DMS53 (cell line): ENCODE data around the gene EPHA10.

Experiments used
- DNase-seq: peaks from one replicate; lab custom pipeline; 2025; lab: John Stamatoyannopoulos, UW

Gene EPHA10

DNA sequence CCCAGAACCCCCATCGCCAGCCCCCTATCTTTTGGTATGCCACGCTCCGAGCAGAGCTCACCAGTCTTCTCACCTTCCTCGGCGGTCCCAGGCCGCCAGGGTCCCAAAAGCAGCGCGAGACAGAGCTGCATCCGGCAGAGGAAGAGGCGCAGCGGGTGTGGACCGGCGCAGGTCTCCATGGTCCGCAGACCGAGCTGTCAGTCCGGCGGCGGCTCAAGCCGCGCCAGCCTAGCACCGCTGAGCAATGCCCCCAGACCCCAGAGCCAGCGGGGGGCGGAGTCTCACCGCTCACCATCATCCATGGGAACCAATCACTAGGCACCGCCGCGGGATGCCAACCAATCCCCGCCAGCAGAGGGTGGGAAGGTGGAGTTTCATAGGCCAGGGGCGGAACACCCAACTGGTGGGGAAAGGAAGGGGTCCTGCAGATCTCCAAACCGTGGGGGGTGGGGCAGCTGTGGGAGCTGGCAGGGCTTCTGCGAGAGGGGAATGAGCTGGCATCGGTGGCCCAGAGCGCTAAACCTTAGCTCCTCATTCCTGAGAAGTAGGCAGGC lies at the start of gene EPHA10:
EPHA10 (minus strand) TSS at position 233 of the 554 bp plus-strand sequence; CDS start at position 179, 54 bp downstream.
- peak; percentile 72 for DNase-seq

DNA sequence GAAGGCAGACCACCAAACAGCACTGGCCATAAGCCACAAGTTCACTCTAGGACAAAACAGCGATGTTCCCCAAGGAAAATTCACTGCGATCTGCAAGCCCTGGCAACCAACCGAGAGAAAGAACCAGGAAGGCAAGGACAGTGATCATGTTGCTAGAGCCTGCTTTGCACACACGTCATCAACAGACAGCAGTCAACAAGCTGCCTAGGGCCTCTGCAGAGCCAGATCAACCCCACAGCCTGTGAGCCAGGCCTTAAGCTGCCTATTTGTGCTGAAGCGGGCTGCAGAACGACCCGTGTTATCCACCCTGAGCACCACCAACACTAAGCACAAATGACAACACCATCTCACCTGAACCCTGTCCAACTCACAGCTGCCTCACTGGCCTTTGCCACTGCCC lies 49.3 kb upstream of the EPHA10 start:
- DNase-seq: no peak

DNA sequence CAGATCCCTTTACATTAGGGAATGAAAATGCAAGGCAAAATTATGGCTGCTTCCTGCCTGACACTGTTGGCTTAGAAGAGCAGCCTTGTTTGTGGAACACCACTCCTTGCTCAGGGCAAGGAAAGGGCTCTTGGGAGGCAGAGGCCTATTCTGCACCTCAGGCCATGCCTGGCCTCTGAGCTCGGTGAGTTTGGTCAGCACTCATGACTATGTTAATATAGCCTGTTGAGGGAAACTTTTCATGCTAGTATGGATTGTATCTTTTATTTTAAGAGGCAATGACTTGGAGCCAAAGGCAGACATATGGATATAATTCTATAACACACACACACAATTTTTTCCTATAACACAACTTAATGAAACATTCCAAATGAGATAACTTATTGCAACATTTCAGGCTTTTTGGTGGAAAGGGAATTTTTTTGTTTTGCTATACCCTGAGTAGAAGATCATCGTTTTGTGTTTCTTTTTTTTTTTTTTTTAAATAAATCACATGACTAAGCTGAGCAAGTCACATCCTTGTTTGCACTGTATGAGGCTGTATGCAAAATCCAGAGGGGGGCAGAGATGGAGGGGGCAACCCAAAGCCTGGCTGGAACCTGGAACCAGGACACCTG lies 48.7 kb upstream of the EPHA10 start:
- no peak for DNase-seq

DNA sequence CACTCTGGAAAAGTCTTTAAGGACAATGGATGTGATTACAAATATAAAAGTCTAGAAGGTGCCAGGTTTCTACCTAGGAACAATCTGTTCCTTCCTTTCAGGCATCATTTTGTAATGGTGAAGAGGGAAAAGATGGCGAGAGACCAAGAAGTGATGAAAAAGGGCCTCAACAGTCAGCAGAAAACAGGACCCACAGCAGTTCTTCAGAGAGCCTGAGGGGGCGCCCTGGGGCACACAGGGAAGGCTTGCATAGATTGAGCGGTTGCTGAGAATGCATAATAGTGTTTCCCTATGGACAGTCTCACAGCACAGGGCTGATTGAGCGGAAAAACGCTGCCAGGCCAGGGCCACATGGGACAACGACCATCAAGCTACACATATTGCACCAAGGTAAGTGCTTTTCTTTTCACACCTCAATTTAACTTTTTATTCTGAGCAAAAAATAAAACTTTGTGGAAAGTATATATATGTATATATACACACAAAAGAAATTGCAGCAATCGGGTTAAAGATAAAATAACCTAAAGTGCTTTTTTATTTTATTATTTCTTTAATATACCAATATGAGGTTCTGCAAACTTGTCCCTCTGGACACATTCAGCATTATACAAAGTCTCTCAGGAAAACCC lies 46.2 kb upstream of the EPHA10 start:
- DNase-seq: peak; percentile 92

DNA sequence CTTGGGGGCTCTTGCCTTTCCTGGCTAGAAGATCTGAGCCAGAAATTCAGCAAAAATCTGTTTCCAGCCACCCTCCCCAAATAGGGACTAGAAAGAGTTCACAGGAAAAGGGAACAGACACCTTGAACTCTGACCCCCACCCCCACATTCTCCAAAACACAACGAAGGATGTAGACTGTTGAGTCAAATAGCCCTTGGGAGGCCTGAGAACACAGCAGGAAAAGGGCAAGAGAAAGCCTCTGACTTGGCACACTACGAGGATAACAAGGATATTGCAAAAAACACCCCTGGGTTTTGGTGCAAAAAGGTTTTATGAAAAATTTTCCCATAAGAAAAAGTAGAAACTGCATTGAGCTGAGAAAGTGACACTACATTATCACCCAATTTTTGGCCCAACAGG lies 45.0 kb upstream of the EPHA10 start:
- DNase-seq: no peak

DNA sequence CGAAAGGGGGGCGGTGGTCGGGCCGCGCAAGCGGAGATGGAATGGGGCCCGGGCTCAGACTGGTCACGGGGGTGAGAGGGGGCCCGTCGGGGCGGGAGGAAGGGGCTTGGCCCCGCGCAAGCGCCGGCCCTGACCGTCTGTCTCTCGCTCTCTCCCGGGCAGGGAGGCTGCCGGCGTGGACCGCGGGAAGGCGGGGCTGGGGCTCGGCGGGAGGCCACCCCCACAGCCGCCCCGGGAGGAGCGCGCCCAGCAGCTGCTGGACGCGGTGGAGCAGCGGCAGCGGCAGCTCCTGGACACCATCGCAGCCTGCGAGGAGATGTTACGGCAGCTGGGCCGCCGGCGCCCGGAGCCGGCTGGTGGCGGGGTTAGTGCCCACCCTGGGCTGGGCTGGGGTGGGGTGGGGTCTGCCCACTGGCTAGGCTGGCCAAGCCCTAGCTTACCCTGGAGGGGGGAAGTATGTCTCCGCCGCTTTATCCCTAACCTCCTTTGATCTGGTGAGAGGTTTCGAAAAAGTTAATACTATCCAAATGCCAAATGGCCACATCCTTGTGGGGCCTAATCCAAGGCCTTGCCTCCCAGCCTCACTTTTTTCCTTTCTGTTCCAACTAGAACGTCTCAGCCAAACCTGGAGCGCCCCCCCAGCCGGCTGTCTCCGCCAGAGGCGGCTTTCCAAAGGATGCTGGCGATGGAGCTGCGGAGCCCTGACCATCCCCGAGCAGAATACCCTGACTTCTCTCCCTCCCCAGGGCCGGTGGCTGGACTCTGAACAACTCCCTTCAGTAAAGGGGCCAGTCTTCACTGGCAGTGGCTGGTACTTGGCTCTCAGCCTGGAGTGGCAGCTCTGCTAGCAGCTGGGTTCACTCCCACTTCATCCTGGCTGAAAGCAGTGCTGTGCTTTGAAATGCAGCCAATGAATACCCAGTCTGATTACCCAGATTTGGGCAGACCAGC lies 43.7 kb upstream of the EPHA10 start:
- DNase-seq: peak; percentile 92

DNA sequence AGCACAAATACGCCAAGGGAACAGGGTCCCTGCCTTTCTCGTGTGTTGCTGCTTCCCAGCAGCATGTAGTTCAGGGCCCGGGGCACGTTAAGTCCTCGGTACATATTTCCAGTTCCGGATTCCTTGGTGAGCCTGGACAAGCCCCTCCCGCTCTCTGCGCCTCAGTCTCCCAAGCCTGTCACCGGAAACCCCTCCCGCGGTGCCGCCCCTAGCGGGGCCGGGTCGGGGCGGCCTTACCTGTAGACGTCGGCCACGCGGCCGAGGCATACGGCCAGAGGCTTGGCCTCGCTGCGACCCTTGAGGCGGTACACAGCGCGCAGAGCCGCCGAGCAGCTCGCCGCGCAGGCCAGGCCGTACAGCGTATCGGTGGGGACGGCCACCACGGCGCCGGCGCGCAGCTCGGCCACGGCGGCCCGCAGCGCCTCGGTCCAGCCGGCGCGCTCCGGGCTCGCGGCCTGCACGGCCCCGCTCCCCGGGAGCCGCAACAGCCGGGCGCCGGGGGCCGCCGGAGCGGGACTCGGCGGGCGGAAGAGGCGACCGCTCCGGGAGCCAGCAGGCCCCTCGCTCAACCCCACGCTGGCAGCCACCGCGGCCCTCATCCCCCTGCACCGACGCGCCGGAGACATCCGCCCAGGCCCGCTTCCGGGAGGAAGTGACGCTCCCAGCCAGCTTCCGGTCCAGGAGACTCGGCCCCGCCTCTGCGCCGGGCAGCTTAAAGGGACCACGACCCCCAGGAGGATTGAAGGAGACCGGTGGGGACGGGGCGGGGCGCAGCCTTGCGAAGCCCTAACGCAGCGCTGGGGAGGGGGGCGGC lies 42.8 kb upstream of the EPHA10 start, which contains the start of the genes C1orf122 and YRDC:
C1orf122 (plus strand) TSS at position 236 of the 814 bp plus-strand sequence. CDS start 615 bp downstream, outside the sequence.
YRDC (minus strand) TSS at position 654 of the 814 bp plus-strand sequence; CDS start at position 626, 28 bp downstream.
- DNase-seq: peak; percentile 97

DNA sequence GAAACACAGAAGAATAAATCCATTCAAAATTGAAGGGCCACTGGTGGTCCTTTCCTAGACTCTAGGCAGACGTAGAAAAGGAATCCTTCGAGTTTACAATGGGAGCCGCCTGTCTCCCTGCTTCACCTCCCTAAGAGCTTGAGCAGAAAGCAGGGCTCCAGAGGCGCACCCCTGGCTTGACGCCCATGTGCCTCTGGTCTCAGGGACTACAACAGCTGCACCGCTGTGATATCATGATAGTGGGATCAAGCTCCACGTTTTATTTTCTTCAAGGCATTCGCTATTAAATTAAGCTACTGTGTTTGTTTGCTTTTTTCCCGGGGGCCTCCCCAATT lies 42.3 kb upstream of the EPHA10 start:
- peak; percentile 67 for DNase-seq

DNA sequence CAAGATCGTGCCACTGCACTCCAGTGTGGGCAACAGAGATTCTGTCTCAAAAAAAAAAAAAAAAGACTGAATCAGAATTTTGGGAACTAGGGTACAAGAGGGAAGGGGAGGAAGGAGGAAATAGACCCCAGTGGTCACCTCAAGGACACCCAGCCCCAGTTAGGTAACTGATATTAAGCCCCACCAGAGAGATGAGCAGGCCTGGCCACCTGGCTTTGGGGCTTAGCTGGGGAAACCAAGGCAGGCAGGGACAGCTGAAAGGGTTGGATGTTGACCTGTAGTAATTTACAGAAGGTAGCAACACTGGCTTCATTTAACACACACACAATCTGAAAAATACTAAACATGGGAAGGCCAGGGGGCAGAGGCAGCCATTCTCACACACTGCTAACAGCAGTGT lies 37.5 kb upstream of the EPHA10 start:
- DNase-seq: no peak

DNA sequence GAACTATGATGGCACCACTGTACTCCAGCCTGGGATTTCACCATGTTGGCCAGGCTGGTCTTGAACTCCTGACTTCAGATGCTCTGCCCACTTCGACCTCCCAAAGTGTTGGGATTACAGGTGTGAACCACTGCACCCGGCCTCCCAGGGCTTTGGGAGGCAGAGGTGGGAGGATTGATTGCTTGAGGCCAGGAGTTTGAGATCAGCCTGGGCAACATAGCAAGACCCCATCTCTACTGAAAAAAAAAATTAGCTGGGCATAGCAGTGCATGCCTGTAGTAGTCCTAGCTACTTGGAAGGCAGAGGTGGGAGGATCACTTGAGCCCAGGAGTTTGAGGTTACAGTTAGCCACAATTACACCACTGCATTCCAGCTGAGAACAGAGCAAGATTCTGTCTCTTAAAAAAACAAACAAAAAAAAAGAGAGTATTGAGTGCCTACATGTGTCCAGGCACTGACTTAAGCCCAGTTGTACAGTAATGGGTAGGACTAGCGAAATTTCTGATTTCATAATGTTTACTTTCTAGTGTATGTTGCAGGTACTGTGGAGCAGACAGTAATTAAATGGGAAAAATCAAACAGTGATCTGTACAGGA lies 32.9 kb upstream of the EPHA10 start:
- DNase-seq: no peak

DNA sequence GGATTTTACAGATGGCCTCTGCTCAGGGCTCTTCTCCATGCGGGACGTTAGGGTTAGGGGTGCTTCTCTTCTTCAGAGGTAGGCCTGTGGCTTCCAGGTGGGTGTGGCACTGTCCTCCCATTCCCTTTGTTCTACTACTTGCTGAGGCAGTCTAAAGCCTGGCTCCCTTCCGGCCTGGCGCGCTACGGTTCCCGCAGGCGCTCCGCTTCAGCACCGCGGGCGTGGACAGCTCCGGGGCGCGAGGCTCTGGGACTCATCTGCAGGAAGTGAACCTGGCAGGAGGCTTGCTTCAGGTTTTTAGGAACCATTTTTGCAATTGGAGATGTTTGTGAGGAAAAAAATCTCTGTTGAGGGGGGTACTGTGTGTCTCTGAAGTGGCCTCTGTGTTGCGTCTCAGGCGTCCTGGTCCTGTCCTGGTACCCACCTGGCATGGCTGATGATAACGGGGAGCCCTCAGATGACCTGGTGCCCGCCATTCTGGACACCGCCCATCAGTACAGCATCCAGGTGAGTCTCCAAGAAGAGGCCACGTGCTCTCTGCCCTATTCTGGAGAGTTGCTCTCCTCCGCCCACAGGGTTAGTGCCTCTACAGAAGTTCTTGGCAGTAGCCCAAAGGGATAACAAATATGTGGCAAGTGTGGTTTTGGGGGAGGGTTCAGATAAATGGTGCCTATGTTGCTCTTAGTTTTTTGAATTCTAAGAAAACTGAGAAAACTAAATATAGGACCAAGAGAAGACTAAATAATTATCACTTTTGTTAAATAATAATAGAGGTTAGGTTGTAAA lies 30.6 kb upstream of the EPHA10 start:
- DNase-seq: peak; percentile 50

DNA sequence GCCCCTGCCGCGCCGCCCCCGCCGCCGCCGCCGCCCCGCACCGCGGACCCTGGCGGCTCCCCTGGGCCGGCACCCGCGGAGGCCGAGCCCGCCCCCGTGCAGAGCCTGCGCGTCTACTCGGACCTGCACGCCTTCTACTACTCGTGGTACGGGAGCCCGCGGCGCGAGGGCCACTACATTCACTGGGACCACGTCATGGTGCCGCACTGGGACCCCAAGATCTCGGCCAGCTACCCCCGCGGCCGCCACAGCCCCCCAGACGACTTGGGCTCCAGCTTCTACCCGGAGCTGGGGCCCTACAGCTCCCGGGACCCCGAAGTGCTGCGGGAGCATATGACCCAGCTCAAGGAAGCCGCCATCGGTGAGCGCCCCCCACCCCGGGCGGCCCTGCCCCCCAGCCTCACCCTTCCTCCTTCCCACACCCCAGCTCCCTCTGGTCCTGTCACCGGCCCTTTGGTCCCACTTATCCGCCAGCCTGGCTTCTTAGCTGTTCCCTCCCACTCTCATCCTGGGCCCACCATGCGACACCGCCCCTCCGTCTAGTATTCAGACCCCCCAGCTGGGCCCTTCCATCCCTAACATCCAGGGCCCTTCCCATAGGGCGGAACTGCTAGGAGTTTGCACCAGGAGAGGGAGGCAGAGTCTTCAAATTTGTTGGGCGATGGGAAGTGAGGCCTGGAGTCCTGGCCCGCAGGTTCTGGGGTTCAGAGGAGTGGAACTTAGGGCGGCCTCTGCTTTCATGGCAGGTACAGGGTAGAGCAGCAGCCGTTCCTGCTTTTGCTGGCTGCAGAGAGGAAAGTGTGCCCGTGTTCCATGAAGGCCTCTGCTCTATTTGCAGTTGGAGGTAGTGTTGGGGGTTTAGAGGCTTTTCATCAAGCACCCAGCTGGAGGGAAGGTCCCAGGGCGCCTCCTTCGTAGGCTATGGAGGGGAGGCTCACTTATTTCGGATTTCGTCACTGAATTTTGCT lies 29.7 kb upstream of the EPHA10 start:
- DNase-seq: peak; percentile 70

DNA sequence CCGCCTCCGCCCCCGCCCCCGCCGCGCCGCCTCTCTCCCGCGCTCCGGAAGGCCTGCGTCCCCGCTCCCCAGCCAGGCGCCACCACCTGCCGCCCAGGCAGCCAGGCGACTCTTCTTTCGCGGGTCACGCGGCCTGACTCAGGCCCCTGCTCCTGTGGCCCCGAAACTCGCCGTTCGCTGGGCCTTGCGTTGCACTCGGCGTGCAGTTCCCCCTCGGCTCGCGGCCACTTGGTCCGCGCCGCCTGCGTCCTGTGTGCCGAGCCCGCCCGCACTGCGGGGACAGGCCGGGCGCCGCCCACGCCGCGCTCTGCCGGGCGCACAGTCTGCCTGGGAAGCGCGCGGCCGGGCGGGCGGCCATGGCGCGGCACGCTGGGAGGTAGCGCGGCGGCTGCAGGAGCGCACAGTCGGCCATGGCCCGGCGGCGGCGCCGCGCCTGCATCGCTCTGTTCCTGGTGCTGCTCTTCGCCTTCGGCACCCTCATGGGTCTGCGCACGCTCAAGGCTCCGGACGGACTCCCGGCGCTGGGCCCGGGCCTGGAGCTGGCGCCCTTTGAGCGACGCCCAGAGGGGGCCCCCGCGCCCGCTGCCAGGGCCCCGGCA lies 29.0 kb upstream of the EPHA10 start, which contains the start of gene MANEAL:
MANEAL (plus strand) TSS at position 75 of the 599 bp plus-strand sequence; CDS start at position 411, 336 bp downstream.
- peak; percentile 89 for DNase-seq

DNA sequence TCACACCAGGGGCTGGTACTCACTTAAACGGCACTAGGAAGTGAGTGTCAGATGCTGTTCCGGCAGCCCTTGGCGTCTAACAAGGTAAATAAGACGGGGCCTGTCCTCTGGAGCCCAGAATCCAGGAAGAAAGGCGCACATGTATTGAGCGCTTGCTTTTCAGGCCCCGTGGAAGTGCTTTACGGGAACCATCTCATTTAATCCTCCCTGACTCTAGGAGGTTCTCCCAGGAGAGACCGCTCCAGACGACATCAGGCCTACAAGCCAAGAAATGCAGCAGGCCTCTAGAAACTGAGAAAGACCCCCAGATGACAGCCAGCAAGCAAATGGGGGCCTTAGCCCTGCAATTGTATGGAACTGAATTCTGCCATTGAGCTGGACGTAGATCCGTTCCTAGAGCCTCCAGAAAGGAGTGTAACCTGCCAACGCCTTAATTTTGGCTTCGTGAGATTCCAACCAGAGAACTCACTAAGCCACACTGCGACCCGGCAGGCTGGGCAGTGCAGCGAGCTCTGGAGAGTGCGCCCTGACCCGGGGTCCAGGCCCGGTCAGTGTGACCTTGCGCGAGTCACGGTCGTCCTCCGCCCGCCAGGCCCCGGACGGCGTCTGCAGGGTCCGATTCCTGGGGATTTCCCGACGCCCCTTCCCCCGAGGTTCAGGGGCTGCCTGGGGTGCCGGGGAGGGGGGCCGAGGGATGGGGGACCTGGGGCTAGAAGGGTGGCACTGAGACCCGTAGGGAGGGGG lies 28.2 kb upstream of the EPHA10 start:
- DNase-seq: peak; percentile 44

DNA sequence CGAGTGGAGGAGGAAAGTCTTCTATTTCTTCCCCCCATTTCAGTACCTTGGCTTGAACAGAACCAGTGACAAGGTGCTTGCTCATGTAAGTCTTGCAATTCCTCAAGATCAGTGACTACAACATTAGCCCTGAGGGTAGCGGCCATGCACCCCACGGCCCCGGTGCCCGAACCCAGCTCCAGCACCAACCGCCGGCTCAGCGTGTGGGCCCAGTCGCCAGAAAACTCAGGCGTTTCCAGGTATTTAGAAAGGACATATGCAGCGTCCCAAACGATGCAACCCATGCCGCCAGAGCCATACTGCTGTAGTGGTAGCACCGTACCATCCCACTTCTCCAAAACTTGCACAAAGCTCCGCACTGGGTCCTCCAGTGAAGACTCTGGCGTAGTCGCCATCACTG lies 17.6 kb upstream of the EPHA10 start:
- DNase-seq: no peak

DNA sequence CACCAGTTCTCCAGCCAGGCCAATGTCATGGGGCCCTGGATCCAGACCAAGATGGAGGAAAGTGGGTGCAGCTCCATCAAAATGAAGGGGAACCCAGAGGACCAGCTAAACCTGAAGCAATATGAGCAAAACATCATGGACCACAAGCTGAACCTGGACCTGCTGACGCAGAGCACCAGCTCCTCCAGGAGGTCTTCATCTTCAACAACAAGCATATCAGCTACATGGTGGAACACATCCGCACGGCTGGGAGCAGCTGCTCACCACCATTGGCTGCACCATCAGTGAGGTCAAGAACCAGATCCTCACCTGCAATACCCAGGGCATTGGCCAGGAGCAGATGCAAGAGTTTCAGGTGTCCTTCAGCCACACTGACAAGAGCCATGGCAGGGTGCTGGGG lies 13.7 kb upstream of the EPHA10 start:
- DNase-seq: no peak

DNA sequence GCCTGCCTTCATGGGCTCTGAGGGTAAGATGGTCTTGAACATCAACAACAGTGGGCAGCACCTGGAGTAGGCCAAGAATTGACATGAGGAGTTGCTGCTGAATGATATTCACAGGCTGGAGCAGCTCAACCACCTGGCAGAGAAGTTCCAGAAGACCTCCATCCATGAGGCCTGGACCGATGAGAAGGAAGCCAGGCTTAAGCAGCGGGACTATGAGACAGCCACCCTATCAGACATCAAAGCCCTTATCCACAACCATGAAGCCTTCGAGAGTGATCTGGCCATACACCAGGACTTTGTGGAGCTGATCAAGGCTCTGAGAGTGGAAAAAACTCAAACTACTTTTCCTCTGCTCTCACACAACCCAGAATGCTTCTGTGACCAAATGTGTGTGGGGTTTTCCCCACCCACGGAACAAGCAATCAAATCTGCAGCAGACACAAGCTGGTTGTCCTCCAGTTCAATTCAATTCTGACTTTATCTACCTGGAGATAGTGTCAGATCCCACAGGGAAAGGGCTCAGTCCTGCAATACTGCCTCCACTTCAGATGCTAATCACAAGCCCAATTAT lies 12.1 kb upstream of the EPHA10 start:
- DNase-seq: no peak
